ENCODE data around the gene METTL16.

DNA sequence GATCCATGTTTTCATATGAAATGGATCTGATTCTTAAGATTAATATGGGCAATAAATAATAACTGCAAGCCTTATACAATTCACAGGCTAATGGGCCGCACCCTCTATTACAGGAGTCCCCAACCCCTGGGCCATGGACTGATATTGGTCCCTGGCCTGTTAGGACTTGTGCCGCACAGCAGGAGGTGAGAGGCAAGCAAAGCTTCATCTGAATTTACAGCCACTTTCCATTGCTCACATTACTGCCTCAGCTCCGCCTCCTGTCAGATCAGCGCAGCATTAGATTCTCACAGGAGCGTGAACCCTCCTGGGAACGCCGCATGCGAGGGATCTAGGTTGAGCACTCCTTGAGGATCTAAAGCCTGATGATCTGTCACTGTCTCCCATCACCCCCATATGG lies 26.8 kb downstream of the METTL16 start:
- TF ChIP-seq, protein P1, sequence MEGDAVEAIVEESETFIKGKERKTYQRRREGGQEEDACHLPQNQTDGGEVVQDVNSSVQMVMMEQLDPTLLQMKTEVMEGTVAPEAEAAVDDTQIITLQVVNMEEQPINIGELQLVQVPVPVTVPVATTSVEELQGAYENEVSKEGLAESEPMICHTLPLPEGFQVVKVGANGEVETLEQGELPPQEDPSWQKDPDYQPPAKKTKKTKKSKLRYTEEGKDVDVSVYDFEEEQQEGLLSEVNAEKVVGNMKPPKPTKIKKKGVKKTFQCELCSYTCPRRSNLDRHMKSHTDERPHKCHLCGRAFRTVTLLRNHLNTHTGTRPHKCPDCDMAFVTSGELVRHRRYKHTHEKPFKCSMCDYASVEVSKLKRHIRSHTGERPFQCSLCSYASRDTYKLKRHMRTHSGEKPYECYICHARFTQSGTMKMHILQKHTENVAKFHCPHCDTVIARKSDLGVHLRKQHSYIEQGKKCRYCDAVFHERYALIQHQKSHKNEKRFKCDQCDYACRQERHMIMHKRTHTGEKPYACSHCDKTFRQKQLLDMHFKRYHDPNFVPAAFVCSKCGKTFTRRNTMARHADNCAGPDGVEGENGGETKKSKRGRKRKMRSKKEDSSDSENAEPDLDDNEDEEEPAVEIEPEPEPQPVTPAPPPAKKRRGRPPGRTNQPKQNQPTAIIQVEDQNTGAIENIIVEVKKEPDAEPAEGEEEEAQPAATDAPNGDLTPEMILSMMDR (IDR thresholded peaks at IDR 0.05; ENCODE audit: low read depth, low read length, missing input control) = no peak
- TF ChIP-seq, protein P2, sequence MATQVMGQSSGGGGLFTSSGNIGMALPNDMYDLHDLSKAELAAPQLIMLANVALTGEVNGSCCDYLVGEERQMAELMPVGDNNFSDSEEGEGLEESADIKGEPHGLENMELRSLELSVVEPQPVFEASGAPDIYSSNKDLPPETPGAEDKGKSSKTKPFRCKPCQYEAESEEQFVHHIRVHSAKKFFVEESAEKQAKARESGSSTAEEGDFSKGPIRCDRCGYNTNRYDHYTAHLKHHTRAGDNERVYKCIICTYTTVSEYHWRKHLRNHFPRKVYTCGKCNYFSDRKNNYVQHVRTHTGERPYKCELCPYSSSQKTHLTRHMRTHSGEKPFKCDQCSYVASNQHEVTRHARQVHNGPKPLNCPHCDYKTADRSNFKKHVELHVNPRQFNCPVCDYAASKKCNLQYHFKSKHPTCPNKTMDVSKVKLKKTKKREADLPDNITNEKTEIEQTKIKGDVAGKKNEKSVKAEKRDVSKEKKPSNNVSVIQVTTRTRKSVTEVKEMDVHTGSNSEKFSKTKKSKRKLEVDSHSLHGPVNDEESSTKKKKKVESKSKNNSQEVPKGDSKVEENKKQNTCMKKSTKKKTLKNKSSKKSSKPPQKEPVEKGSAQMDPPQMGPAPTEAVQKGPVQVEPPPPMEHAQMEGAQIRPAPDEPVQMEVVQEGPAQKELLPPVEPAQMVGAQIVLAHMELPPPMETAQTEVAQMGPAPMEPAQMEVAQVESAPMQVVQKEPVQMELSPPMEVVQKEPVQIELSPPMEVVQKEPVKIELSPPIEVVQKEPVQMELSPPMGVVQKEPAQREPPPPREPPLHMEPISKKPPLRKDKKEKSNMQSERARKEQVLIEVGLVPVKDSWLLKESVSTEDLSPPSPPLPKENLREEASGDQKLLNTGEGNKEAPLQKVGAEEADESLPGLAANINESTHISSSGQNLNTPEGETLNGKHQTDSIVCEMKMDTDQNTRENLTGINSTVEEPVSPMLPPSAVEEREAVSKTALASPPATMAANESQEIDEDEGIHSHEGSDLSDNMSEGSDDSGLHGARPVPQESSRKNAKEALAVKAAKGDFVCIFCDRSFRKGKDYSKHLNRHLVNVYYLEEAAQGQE (IDR thresholded peaks at IDR 0.05) = no peak
- TF ChIP-seq TAF1 (conservative IDR thresholded peaks at IDR 0.05) (no peak), JUND (IDR thresholded peaks at IDR 0.05) (no peak), GABPA (IDR thresholded peaks at IDR 0.05 in 1 of 2, conservative IDR thresholded peaks at IDR 0.05 in 1 of 2) (no peak), NR2F2 (IDR thresholded peaks at IDR 0.05) (no peak)
